ENCODE measurements around the gene LRRC27.

DNA sequence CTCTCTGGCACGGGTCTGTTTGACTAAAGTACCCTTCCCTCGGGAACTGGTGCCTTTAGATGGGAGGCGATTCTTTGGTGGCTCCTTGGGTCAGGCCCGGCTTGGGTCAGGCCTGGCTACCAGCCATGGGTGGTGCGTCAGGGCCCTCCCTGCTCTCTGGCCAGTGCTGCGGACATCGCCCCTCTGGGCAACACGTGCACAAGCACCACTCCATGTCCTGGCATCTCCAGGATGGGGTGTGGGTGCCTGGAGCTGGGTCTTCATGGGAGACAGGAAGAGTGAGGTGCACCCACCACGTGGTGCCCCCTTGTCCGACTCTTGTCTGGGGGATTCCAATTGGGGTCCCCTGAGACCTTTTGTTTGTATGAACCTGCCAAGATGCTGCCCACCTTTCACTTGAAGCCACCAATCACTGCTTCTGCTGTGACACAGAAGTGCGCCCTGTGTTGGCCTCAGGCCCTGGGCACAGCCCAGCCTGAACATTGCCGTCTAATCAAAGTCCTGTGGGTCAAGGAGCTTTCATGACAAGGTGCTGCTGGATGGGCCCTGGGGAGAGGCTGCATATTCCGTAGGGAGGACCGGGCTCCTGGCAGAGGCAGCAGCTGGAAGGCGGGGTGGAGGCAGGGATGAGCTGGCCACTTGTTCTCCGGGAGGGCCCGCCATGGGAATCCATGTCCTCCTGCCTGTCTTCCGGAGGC is 53.9 kb downstream of the LRRC27 start:
- TF ChIP-seq, protein P1, sequence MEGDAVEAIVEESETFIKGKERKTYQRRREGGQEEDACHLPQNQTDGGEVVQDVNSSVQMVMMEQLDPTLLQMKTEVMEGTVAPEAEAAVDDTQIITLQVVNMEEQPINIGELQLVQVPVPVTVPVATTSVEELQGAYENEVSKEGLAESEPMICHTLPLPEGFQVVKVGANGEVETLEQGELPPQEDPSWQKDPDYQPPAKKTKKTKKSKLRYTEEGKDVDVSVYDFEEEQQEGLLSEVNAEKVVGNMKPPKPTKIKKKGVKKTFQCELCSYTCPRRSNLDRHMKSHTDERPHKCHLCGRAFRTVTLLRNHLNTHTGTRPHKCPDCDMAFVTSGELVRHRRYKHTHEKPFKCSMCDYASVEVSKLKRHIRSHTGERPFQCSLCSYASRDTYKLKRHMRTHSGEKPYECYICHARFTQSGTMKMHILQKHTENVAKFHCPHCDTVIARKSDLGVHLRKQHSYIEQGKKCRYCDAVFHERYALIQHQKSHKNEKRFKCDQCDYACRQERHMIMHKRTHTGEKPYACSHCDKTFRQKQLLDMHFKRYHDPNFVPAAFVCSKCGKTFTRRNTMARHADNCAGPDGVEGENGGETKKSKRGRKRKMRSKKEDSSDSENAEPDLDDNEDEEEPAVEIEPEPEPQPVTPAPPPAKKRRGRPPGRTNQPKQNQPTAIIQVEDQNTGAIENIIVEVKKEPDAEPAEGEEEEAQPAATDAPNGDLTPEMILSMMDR (IDR thresholded peaks at IDR 0.05), result no peak
- no peak for TF ChIP-seq EZH2 (IDR thresholded peaks at IDR 0.05; ENCODE audit: borderline replicate concordance, insufficient read depth, low read depth, low read length, poor library complexity, severe bottlenecking)
